Testis (tissue), 2 donors: ENCODE results near the gene MARS1.

ENCODE experiments used
- CTCF ChIP-seq, 3 experiments: fragments of 450-650 bp in 2 of 3; fragments of 200-600 bp in 1 of 3; sonication (generic) in 1 of 3; IDR thresholded peaks; one replicate each; pipeline ENCODE4 v1.5.1; 2016 to 2019; ENCODE audit warnings: antibody characterized with exemption in 3 of 3, mild to moderate bottlenecking in 2 of 3, moderate library complexity in 1 of 3
- POLR2A ChIP-seq: fragments of 450-650 bp; IDR thresholded peaks from one replicate; pipeline ENCODE4 v1.6.1; 2017; ENCODE audit warnings: antibody characterized with exemption, mild to moderate bottlenecking, moderate library complexity

- TF ChIP-seq POLR2A (no peak), CTCF (IDR thresholded peaks at IDR 0.05) (no peak)
Measured at GRCh38 chr12:57549203-57549908, 61.5 kb downstream of the MARS1 start.
